Large intestine (tissue), 1 donor: Measurements from ENCODE around the gene RNF180. TPM values are rescaled to one million over a fixed set of nuclear protein-coding genes. Genes with fewer than 3 reads are reported as not detected.

Source experiments
- polyA plus RNA-seq: library from polyadenylated mRNA; unstranded; fragments of 120-200 nt; gene quantifications from one replicate; pipeline ENCODE4 v1.2.1, GENCODE V29; 2013

RNF180 gene
- polyA plus RNA-seq, 1 donor = 5.6 TPM

Other genes with a start within 250 kb of the RNF180 start
- not detected for gene HTR1A, start 203.4 kb upstream of the RNF180 start, polyA plus RNA-seq